Measurements from ENCODE around the gene NFIC.

NFIC gene

DNA sequence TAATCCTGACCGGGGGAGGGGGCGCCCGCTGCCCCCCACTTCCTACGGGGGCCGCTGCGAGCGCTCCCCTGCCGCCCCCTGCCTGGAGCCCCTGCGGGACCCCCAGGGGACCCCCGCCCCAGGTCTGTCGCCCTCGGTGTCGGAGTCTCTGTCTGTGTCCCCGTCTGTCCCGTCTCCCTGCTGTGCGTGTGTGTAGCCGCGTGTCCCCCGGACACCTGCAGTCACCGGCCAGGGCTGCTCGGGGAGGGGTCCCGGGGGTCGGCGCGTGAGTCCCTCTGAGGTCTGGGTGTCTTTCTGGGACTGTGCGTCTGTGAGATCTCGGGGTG lies 7.7 kb upstream of the NFIC start:
- peak in 1 of 56 donors; percentile 34 for DNase-seq

DNA sequence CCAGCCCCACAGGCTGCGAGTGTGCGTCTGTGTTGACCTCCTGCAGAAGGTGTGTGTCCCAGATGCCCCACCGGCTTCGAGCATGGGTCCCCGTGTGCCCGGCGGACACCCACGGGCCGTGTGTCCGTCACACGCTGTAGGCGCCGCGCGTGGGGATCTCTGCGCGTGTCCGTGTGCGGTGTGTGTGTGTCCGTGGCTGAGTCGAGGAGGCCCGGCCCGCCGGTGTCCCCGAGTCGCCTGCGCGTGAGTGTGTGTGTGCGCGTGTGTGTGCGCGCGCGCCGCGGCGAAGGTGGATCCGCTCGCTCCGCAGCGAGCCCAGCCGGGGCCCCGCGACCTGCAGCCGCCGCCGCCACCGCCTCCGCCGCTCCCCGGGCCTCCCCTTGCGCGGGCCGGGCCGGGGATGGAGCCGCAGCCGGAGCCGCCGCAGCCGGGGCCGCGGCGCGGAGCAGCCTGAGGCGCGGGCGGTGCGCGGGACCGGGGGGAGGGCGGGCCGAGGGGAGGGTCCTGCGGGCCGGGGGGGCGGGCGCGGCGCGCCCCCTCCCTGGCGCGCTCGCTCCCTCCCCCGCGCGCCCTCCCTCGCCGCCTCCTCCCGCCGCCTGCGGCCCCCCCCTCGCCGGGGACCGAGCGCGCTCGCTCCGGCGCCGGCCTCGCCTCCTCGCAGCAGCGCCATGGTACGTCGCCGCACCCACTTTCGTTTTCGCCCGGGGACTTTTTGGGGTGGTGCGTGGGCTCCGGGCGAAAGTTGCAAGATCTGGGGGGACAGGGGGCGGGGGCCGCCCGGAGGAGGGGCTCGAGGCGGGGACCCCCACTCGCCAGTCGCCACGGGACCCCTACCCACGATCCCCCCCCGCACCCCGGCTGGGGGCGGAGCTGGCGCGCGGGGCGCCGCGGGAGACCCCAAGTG lies 7.1 kb upstream of the NFIC start:
- DNase-seq = peak in 44 of 56 donors; percentile 19 to 80 (median 57)

DNA sequence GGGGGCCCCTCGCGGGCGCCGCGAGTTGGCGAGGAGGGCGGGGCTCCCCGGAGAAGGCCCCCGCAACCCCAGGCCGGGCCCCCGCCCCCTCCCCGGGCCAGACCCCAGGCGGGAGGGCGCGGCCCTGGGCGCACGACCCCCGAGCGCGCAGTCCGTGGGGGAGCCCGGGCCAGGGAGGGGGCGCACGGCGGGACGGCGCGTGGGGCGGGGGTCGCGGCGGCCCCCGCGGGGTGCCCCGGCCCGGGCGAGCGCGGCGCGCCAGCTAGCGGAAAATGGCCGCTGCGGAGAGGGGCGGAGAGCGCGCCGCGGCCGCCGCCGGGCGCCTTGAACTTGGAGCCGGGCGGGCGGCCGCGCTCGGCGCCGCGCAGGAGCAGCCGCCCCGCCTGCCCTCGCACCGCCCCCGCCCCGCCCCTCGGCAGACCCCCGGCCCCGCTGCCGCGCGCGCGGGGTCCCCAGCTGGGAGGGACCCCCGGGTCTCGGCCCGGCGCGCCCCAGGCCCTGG lies 6.4 kb upstream of the NFIC start:
- DNase-seq = peak in 1 of 56 donors; percentile 25

DNA sequence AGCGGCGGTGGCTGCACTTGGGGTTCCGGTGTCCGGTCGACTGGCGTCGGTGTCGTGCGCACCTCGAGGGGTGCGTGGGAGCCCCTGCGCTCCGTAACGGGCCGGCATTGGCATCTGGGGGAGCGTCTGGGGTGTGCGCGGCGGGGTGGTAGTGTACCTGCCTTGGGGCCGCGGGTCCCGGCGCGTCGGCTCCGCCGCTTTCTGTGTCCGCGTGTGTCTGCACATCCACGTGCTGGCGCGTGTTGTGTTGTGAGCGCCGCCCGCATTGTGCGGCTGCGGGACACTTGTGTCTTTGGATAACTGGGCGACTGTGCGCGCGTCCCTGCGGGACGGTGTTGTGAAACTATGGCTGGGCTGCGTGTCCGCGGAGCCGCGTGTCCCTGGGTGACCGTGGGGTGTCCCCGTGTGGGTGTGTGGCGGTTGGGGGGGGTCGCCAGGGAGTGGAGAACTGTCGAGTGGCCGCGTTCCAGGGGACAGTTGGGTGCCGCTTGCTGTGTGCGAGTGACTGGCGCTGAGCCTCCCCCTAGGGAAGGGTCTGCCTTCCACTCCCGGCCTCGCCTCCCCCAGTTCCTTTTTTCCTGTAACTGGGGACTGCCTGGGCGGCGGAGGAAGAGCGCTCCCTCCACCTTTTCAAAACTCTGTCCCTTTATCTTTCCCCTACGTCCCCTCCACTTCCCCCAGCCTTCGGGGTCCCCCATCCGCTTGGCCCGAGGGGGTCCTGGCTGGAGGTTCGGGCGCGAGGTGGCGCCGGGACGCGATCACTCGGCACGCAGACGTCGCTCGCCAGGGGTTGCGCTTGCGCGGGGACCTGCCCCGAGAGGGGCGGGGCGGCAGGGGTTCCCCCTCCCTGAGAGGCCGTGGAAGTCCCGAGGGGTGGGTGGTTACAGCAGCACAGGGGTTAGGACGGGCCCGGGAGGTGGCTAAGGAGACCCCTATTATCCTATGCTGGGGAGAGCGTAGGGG lies 5.7 kb upstream of the NFIC start:
- peak in 51 of 56 donors; percentile 28 to 86 (median 68) for DNase-seq

DNA sequence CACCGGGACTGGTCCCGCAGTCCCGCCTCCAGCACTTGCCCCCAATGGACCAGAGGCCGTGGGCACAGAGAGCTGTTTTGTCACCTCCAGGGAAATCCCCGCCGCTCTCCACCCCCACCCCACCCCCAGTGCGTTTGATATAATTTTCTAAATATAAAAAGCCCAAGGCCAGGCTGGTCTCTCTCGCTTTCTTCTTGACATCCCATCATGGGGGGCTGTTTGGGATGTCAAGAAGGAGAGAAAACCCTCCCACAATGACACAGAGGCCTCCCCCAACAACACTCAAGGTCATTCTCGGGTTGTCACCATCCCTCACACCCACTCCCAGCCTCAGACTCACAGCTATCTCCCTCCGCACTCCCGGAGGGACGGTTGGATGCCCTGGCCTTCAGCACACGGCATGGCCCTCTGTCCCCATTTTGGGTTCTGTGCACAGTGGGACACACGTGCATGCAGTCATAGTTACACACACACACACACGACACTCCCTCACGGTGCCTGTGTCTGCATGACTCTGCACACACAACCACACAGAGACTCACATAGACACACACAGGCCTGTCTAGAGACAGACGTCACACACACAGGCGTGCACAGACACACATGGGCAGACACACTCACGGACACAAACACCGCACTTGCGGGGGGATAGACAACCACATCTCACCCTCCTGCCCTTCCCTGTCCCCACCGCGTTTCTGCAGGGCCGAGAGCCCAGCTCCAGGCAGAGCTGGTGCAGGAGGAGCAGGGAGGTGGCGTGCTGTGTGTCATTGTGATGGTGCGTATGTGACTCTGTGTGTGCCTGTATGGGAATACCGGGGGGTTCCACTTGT lies 4.8 kb upstream of the NFIC start:
- peak in 6 of 56 donors; percentile 18 to 50 (median 32) for DNase-seq

DNA sequence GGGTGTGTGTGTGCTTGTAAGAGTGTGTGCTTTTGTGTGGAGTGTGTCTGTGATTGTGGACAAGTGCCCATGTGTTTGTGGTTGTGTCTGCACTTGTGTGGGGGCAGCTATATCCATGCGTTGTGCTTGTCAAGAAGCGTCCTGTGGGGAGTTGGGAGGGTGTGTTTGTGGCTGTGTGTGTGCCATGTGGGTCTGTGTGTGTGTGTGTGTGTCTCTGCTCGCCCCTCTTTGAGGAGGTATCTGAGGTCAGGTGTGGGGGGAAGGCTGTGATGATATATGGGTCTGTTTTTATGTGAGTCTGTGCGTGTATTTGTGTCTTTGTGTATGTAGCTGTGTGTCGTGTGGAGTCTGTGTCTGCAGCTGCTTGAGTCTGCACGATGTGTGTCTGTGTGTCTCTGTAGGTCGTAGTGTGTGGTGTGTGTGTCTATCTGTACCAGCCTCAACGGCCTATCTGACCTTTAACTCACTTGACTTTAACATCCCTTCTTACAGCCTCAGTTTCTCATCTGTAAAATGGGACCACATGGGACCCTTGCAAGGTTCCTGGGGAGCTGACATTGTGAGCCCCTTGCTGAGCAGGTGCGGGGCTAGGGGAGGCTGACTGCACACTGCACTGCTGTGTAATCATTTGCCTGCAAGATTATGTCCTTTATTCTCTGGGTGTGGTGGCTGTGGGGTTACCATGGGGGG lies 4.0 kb upstream of the NFIC start:
- DNase-seq = no peak

DNA sequence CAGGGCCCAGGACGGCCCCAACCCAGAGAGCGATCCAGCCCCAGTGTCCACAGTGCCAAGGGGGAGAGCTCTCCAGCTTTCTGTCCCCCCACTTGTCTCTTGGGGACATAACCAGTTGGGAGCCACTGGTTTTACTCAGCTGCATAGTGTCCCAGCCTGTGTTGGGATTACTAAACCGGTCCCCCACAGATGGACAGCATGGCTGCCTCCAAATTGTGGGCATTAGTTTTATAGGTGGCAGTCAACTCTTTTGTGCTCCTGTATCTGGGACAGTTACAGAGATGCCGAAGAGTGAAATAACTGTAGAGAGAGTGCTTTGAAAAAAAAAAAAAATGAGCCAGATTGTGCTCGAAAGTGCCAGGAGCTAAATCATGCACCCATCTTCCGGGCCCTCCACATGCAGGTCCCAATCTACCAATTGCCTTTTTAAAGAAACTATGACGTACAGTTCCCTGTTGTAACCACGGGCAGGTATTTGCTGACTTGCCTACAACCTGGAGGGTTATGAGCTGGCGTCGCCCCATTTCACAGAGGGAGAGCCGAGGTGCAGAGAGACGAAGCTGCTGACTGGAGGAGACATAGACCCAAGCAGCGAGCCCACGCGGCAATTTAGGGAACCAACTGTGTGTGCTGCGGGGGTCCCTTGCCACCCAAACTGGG lies 2.4 kb upstream of the NFIC start:
- no peak for DNase-seq

DNA sequence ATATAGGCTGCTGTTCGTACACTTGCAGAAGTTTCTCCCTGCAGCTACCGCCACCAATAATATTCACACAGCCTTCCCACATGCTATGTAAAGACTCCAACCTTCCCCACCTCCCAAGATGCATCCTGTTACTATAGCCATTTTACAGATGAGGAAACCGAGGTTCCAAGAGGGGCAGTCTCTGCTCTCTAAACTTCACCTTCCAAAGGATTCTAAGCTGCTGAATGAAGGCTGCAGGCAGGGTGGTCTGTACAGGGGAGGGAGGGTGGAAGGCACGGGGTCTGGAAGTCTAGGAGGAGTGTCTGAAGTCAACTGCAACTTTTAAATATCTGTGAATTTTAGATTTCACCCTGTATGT lies 1.9 kb upstream of the NFIC start:
- DNase-seq = no peak

DNA sequence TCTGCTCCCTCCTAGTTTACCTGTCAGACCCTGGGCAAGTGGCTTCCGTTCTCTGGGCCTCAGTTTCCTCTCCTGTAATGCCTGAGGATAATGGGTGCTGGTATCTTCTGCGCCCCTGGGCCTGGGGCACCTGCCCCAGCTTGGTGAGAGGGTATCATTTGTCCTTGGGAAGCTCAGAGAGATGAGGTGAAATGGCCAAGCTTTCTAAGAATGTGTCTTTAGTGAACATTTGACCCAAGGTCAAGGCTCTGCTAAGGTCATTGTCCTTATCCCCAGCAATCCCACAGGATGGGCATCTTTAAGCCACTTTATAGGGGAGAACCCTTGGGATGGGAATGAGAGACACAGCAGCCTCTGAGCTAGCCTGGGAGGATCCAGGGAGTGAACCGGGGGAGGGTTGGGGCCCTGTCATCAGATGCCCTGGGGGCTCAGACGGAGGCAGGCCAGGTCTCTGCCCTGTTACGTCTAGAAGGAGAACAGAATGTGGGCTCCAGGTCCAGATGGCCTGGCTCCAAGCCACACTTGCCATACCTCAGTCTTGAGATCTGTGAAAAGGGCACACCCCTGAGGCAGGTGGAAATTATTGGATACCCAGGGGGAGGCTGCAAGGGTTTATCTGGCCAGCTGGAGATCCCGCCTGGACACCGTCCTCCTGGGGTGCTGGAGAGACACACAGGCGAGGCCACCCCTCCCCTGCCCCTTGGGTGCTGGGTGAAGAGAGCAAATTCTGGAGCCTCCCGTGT lies 1.1 kb upstream of the NFIC start:
- no peak for DNase-seq

DNA sequence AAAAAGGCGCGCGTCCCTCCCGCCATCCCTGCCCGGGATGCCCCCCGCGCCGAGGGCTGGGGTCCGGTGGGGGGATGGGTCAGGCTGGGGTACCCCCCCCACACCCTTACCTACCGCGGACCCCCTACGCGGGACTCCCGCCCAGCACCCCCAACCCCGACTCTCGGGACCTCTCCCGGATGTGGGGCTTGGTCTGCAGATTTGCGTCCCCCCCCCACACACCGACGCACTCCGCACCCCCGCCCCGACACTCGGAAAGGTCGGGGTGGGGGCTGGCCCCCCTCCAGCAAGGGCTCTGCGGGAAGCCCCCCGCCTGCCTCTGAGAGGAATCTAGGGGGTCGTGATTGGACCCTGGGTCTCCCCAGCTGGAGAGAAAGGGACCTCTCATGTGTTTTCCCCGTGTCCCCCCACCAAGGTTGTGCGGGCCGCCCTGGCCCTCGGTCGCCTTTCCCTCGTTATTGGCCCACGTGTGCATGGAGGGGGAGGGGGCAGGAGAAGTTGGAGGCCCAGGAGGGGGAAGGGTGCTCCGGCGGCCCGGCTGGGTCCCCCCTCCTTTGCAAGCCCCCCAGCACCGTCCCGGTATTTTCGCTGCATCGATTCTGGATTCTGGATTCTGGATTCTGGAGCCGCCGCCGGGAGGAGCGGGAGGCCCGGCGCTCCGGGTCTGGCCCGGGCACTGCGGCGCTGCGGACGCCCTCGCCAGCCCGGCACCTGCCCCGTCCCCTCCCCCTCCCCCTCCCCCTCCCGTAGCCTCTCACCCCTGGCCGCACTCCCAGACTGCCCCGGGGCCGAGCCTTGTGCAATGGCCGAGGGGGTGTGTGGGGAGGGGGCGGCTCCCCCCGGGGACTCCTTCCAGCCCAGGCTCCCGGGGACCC lies 607 bp downstream of the NFIC start:
- peak in 32 of 56 donors; percentile 11 to 76 (median 42) for DNase-seq

DNA sequence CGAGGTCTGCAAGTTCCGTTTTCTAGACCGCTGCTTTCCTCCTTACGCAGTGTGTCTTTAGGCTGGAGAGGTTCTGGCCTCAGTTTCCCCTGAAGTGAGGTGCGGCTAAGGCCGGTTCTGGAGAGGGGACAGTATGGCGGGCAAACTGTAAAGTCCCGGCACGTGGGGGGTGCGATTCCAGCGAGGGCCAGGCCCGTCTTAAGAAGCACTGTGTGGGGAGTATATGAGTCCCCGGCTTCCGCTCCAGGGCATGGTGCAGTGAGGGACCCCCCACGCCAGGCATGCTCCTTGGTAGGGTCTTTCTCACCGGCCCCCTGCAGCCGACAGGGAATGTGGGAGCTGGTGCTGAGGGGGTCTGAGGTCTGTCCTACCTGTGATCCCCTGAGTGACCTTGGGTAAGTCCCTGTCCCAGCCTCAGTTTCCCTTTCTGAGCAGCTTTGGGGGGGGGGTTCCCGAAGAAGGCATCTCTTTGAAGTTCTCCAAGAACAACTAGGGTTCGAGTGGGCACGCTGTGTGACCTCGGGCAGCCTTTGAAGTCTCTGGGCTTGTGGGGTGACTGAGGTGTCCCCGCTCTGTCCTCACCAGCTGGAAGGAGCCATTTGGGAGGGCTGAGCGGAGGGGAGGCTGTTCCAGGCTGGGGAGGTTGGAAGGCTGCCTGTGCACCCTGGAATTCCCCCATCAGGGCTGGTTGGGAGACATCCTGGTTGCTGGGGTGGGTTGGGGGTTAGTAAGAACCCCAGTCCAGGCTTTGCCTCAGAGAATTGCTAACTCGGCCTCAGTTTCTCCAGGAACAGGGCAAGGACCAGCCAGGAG lies 1.5 kb downstream of the NFIC start:
- DNase-seq = no peak

DNA sequence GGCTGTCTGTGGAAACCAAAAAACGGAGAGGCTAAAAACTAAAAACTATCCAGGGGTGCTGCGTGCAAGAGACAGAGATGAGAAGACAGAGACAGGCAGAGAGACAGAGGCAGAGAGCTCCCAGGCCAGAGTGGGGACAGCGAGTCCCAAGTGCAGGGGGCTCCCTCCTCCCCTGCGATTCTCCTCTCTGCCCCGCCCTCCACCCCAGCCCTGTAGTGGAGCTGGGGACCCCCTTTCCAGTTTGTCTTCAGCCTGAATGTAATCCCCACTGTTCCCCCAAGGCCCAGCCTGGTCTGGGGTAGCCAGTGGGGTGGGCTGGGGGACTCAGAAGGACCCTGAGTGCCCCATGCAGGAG lies 2.0 kb downstream of the NFIC start:
- DNase-seq = no peak

DNA sequence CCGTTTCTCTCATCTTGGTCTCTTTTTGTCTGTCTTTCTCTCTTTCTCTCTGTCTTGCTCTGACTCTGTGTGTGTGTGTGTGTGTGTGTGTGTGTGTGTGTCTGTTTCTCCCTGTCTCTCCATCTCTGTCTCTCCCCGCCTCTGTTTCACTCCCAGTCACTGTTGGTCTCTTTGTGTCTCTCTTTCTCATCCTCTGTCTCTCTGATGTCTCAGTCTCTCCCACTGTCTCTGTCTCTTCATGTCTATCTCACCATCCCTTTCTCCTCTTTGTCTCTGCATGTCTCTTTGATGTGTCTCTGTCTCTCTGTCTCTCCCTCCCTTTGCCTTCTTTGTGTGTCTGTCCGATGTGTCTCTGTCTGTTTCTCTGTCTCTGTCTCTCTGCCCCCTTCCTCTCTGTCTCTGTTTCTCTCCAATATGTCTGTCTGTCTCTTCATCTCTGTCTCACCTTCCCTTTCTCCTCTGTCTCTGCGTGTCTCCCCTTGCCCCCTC lies 2.5 kb downstream of the NFIC start:
- peak in 1 of 56 donors; percentile 15 for DNase-seq

DNA sequence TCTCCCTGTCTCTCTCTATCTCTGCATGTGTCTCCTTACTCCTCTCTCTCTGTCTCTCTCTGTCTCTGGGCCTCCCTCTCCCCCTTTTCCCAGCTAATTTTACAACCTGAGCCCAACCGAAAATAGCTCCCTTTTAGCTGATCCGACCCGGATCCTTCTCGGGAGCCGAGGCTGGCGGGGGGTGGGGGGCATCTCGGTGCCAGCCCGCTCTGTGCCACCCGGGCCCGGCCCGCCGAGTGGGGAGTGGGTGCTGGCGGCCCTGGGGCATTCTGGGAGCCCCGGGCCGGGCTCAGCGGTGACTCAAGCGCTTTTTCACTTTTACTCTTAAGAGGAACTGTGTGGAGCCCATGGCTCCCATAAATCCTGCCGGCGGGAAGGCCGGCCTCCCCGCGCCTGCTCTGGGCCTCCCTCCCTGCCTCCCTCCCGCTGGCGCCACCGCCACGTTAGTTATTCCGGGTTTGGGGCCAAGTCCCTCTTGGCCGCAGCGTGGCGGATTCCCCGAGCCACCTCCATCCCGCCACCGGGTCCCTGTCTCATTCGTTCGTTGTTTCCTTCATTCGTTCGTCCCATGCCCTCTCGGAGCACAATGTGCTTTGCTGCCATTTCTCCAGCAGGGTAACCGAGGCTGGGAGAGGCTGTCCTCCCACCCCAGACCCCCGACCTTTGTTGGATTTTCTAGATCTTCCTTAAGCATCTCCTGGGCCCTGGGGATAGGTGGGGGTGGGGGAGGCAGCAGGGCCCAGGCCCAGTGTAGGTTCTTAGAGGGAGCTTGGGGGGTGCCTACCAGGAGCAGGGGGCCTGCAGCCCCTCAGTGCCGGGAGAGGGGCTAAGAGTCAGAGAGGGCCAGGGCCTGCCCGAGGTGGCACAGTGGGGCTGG lies 3.2 kb downstream of the NFIC start:
- DNase-seq = peak in 36 of 56 donors; percentile 6 to 77 (median 40)

DNA sequence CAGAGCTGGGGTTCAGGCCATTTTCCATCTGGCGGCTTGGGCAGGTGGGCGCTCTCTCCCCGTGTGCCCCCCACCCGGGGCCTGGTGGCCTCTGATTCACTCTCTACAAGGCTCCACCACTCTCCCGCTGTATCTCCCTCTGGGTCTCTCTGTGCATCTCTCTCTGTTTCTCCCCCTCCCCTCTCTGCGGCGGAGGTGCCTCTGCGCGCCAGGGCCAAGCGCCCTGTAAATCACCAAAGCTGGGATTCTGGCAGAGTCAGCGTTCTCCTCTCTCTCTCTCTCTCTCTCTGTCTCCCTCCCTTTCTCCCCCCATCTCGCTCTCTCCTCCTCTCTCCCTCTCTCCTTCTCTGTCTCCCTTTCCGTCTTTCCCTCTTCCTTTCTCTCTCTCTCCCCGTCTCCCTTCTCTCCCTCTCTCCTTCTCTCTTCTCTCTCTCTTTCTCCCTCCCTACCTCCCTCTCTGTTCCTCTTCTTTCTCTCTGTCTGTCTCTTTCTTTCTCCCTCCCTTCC lies 3.9 kb downstream of the NFIC start:
- no peak for DNase-seq
